Measurements from ENCODE around the gene RNF157. TPM values are rescaled to one million over a fixed set of nuclear protein-coding genes. Genes with fewer than 3 reads are reported as not detected.

Gene RNF157
- total and polyA plus RNA-seq, 9 of the 15 experiments (the other 6 are each of a cell fraction or from before 2014, with no cell fraction given), result 8.1 to 31.7 (median 20.8) TPM

DNA sequence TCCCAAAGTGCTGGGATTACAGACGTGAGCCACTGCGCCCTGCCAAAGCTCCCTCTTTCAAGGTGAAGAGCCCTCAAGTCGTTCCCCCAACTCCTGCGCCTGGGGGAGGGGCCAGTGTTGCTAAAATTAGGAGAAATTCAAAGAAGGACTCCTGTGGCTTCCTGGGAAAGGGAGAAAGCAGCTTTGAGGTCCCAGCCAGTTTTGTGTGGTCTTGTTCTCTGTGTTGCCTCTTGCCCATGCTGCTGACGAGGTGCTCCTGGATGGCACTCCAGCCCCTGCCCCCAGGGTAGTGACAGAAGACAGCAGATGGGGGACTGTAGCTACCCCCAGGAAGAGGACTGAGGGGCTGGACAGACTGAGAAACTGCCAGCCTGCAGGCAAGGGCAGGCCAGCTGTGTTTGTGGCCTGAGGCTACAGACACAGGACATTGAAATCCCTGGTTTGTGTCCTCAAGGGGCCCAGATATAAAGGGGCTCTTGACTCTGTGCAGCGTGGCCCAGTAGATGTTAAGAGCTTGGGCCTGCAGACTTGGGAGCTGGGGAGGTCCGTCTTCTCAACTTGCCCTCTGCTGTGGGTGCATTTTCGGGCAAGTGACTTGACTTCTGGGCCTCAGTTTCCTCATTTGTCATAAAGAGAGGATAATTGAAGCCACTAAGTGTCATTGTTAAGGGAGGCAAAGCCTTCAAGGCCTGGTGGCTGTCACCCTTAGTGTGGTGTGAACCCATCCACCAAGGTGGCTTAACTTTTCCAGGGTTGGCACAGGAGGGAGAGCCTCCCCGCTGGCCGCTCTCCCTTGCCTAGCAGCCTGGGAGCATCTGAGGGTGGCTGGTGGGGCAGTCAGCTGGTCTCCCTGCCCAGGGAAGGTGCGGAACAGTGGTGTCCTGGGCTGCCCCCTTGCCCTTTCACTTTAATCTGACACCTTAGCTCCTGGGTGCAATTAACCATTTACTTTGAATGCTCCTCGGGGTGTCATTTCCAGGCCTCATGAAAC, 29.0 kb upstream of the RNF157 start (continued):
- no peak for TF ChIP-seq CREBBP (IDR thresholded peaks at IDR 0.05; ENCODE audit: low read depth, low read length)
- no peak for TF ChIP-seq XRCC4 (IDR thresholded peaks at IDR 0.05; ENCODE audit: extremely low read depth, insufficient read depth, insufficient read length)
- peak; percentile 31; the same call in 1 of the 2 replicates for TF ChIP-seq TCF3 (CRISPR knock-in tag; IDR thresholded peaks at IDR 0.05)
- TF ChIP-seq ETV5 (CRISPR knock-in tag; IDR thresholded peaks at IDR 0.05; ENCODE audit: low read depth), result 0 out of 2 replicates have a peak, but pooled peaks have one; percentile 38
- TF ChIP-seq ZNF146 (CRISPR knock-in tag; IDR thresholded peaks at IDR 0.05; ENCODE audit: unreplicated experiment), result no peak
- no peak for TF ChIP-seq EP400 (IDR thresholded peaks at IDR 0.05)
- TF ChIP-seq RBFOX2 (IDR thresholded peaks at IDR 0.05; ENCODE audit: low read depth, low read length), result peak; percentile 70
- peak; percentile 46; the same call in 1 of the 2 replicates for TF ChIP-seq RFX7 (CRISPR knock-in tag; IDR thresholded peaks at IDR 0.05)
- TF ChIP-seq CBFB (CRISPR knock-in tag; IDR thresholded peaks at IDR 0.05), result 0 out of 2 replicates have a peak, but pooled peaks have one; percentile 44
- peak; percentile 73 for TF ChIP-seq TBP (optimal IDR thresholded peaks at IDR 0.05; ENCODE audit: low read depth, low read length)
- no peak for TF ChIP-seq RB1 (IDR thresholded peaks at IDR 0.05; ENCODE audit: low read depth)
- TF ChIP-seq POLR2AphosphoS2 (IDR thresholded peaks at IDR 0.05; ENCODE audit: low read length), result peak; percentile 67; the same call in 1 of the 2 replicates
- TF ChIP-seq MYBL2 (IDR thresholded peaks at IDR 0.05; ENCODE audit: low read depth), result no peak
- no peak for TF ChIP-seq MYBL2 (CRISPR knock-in tag; IDR thresholded peaks at IDR 0.05; ENCODE audit: borderline replicate concordance)
